GM12892 (cell line): Measurements from ENCODE around the gene IL11.

Experiments
- POLR2A ChIP-seq: IDR thresholded peaks from 2 replicates; pipeline ENCODE4 v1.6.1; 2011; ENCODE audit warnings: low read depth, low read length, control low read depth
- POLR2AphosphoS5 ChIP-seq: IDR thresholded peaks from 2 replicates; pipeline ENCODE4 v1.6.1; 2011; ENCODE audit warnings: low read depth, low read length, control low read depth
- TAF1 ChIP-seq: IDR thresholded peaks from 2 replicates; pipeline ENCODE4 v1.6.1; 2011; ENCODE audit warnings: low read depth, mild to moderate bottlenecking, control low read depth, low read length, borderline replicate concordance

DNA sequence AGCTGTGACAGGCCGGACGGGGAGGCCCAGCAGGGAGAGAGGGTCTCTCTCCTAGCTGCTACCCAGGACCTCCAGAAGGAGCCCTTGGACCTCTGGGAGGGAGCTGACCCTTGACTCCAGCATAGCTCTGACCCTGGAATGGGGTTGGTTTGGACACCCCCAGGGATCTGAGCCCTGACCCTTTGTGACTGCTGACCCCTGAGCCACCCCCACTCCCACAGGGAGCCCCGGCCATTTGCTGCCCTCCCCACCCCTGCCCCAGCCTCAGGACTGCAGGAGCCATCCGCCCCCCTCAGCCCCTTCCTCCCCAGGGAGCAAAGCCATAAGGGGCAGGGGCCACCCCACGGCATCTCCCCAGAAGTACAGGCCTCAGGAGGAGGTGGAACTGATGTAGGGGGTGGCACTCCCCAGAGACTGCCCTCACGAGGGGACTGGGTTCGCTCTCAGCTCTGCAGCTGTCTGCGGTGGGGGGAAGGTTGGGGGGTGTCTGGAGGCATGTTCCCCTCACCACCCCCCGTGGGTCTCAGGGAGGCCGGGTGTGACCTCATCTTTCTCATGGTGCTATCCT is 22.7 kb downstream of the IL11 start:
- TF ChIP-seq POLR2AphosphoS5 (no peak), POLR2A (no peak), TAF1 (no peak)
